Endothelial cell of umbilical vein (primary cell): ENCODE measurements around the gene EIF2S3.

Experiments used
- POLR2A ChIP-seq: IDR thresholded peaks from 2 replicates; pipeline ENCODE4 v1.6.1; 2012; ENCODE audit warnings: low read depth, mild to moderate bottlenecking, control low read depth, low read length
- TF ChIP-seq, protein P1 (sequence below), 2 donors: IDR thresholded peaks; 1 replicate in 1 of 2; 2 replicates in 1 of 2; pipeline ENCODE4 v1.5.1; 2011; ENCODE audit warnings: low read length in 2 of 2, mild to moderate bottlenecking in 2 of 2, moderate library complexity in 2 of 2, control low read depth in 1 of 2, inconsistent platforms in 1 of 2, low read depth in 1 of 2; ENCODE audit not compliant: insufficient read depth in 1 of 2; ENCODE audit errors: extremely low read depth in 1 of 2
- TF ChIP-seq, protein P2 (sequence below): IDR thresholded peaks from 2 replicates; pipeline ENCODE4 v1.6.1; 2011; ENCODE audit not compliant: insufficient read depth, insufficient read length

DNA sequence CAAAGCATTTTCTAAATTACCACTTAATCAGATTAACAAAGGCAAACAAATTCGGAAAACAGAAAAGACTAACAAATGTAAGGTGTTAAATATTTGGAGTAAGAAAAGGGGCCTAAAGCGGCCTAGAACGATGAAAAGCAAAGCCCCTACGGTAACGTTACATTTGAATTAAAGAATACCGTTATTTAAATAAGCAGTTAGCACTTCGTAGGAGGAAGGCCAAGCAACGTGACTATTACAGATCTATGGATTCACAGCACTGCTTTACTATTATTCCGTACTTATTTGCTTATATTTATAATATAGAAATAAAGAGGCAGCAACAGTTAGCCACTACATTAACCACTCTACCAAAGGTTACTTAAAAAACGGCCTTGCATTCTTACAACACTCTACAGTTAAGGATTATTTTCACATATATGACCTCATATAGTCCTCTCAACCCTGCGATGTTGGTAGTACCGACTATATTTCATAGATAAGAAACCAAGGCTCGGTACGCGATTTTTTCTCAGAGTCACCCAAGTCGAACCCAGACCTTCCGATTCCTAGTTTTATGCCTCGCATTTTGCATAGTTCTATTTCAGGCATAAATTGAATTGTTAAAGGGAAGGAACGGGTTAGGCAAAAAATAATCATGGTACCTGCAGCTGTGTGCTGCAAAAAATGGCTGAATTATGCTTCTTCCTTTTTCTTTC lies 30.6 kb upstream of the EIF2S3 start:
- TF ChIP-seq, protein P1, sequence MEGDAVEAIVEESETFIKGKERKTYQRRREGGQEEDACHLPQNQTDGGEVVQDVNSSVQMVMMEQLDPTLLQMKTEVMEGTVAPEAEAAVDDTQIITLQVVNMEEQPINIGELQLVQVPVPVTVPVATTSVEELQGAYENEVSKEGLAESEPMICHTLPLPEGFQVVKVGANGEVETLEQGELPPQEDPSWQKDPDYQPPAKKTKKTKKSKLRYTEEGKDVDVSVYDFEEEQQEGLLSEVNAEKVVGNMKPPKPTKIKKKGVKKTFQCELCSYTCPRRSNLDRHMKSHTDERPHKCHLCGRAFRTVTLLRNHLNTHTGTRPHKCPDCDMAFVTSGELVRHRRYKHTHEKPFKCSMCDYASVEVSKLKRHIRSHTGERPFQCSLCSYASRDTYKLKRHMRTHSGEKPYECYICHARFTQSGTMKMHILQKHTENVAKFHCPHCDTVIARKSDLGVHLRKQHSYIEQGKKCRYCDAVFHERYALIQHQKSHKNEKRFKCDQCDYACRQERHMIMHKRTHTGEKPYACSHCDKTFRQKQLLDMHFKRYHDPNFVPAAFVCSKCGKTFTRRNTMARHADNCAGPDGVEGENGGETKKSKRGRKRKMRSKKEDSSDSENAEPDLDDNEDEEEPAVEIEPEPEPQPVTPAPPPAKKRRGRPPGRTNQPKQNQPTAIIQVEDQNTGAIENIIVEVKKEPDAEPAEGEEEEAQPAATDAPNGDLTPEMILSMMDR (IDR thresholded peaks at IDR 0.05; ENCODE audit: extremely low read depth in 1 of 2, insufficient read depth in 1 of 2, low read depth in 1 of 2, low read length in 2 of 2), result no peak
- no peak for TF ChIP-seq POLR2A
- TF ChIP-seq, protein P2, sequence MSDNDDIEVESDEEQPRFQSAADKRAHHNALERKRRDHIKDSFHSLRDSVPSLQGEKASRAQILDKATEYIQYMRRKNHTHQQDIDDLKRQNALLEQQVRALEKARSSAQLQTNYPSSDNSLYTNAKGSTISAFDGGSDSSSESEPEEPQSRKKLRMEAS, result no peak
